DMS 273 treated with DMSO at 0.1 percent for 48 hours (cell line): ENCODE results near the gene TM4SF20.

Experiments used
- DNase-seq: peaks from one replicate; lab custom pipeline; 2025; lab: John Stamatoyannopoulos, UW

Gene TM4SF20

GRCh38 chr2:227379095-227379494 is at the start of gene TM4SF20:
Gene TM4SF20 (minus strand): TSS chr2:227379306. CDS start chr2:227379268, 38 bp downstream.
- DNase-seq = no peak

- no peak for DNase-seq
Measured at GRCh38 chr2:227428731-227429285, 49.7 kb upstream of the TM4SF20 start.

GRCh38 chr2:227423656-227424499 is 44.8 kb upstream of the TM4SF20 start:
- DNase-seq = no peak

- DNase-seq = no peak
Measured at GRCh38 chr2:227420087-227421052, 41.3 kb upstream of the TM4SF20 start.

- DNase-seq = no peak
Measured at GRCh38 chr2:227416701-227417100, 37.6 kb upstream of the TM4SF20 start.

GRCh38 chr2:227415538-227416424 is 36.7 kb upstream of the TM4SF20 start:
- peak; percentile 27 for DNase-seq

- no peak for DNase-seq
Measured at GRCh38 chr2:227414846-227415245, 35.7 kb upstream of the TM4SF20 start.

GRCh38 chr2:227413371-227413770 is 34.3 kb upstream of the TM4SF20 start:
- no peak for DNase-seq

GRCh38 chr2:227412877-227413276 is 33.8 kb upstream of the TM4SF20 start:
- no peak for DNase-seq

GRCh38 chr2:227411990-227412350 is 32.9 kb upstream of the TM4SF20 start:
- DNase-seq = no peak

GRCh38 chr2:227411320-227411989 is 32.3 kb upstream of the TM4SF20 start:
- no peak for DNase-seq

GRCh38 chr2:227410191-227410590 is 31.1 kb upstream of the TM4SF20 start:
- no peak for DNase-seq

- DNase-seq = peak; percentile 93
Measured at GRCh38 chr2:227407591-227408151, 28.6 kb upstream of the TM4SF20 start.

- peak; percentile 85 for DNase-seq
Measured at GRCh38 chr2:227406177-227407031, 27.3 kb upstream of the TM4SF20 start.

- DNase-seq = no peak
Measured at GRCh38 chr2:227404585-227405271, 25.6 kb upstream of the TM4SF20 start.

- DNase-seq = no peak
Measured at GRCh38 chr2:227402959-227403358, 23.9 kb upstream of the TM4SF20 start.

GRCh38 chr2:227402321-227402720 is 23.2 kb upstream of the TM4SF20 start:
- no peak for DNase-seq

GRCh38 chr2:227401550-227401949 is 22.4 kb upstream of the TM4SF20 start:
- no peak for DNase-seq
